Hepatocyte (in vitro differentiated cells): ENCODE measurements around the gene DBF4. TPM values are rescaled to one million over a fixed set of nuclear protein-coding genes. Genes with fewer than 3 reads are reported as not detected.

ENCODE experiments used
- DNase-seq: peaks from one replicate; pipeline ENCODE4 v3.0.0-alpha.2; 2016; ENCODE audit warnings: low spot score
- H2AFZ ChIP-seq: fragments of 200-600 bp; sonication (generic); 2 replicates; pipeline ENCODE4 v1.6.0; 2016; ENCODE audit warnings: antibody characterized with exemption, mild to moderate bottlenecking
- H3K27ac ChIP-seq: fragments of 200-600 bp; sonication (generic); 2 replicates; pipeline ENCODE4 v1.5.1; 2016; ENCODE audit warnings: mild to moderate bottlenecking
- H3K27me3 ChIP-seq: fragments of 200-600 bp; sonication (generic); 2 replicates; pipeline ENCODE4 v1.6.1; 2016
- H3K36me3 ChIP-seq: fragments of 200-600 bp; sonication (generic); replicated peaks from 2 replicates; pipeline ENCODE4 v1.5.1; 2016; ENCODE audit warnings: low read depth; ENCODE audit not compliant: insufficient read depth
- H3K4me1 ChIP-seq: fragments of 200-600 bp; sonication (generic); 2 replicates; pipeline ENCODE4 v1.5.1; 2016; ENCODE audit warnings: mild to moderate bottlenecking, moderate library complexity; ENCODE audit not compliant: insufficient read depth
- H3K4me2 ChIP-seq: fragments of 200-600 bp; sonication (generic); 2 replicates; pipeline ENCODE4 v1.6.0; 2016
- H3K4me3 ChIP-seq: fragments of 200-600 bp; sonication (generic); 2 replicates; pipeline ENCODE4 v1.5.1; 2016; ENCODE audit warnings: mild to moderate bottlenecking
- H3K79me2 ChIP-seq: fragments of 200-600 bp; sonication (generic); 2 replicates; pipeline ENCODE4 v1.6.0; 2017; ENCODE audit warnings: mild to moderate bottlenecking
- H3K9me2 ChIP-seq: fragments of 200-600 bp; sonication (generic); replicated peaks from 2 replicates; pipeline ENCODE4 v1.6.0; 2017; ENCODE audit warnings: mild to moderate bottlenecking; ENCODE audit not compliant: insufficient read depth
- H3K9me3 ChIP-seq: fragments of 200-600 bp; sonication (generic); 2 replicates; pipeline ENCODE4 v1.5.1; 2016; ENCODE audit warnings: low read depth, mild to moderate bottlenecking
- H4K20me1 ChIP-seq: fragments of 200-600 bp; sonication (generic); 2 replicates; pipeline ENCODE4 v1.6.0; 2016; ENCODE audit warnings: mild to moderate bottlenecking; ENCODE audit not compliant: insufficient read depth, poor library complexity, severe bottlenecking
- CTCF ChIP-seq: fragments of 200-600 bp; sonication (generic); IDR thresholded peaks from 2 replicates; pipeline ENCODE4 v1.5.1; 2016; ENCODE audit warnings: antibody characterized with exemption, mild to moderate bottlenecking; ENCODE audit not compliant: poor library complexity
- EZH2 ChIP-seq: fragments of 200-600 bp; sonication (generic); IDR thresholded peaks from 2 replicates; pipeline ENCODE4 v1.6.1; 2016; ENCODE audit warnings: antibody characterized with exemption, mild to moderate bottlenecking, borderline replicate concordance
- EZH2phosphoT487 ChIP-seq: fragments of 200-600 bp; sonication (generic); IDR thresholded peaks from one replicate; pipeline ENCODE4 v1.6.1; 2018; ENCODE audit warnings: antibody characterized with exemption, mild to moderate bottlenecking, low read depth, moderate library complexity; ENCODE audit not compliant: unreplicated experiment, severe bottlenecking
- polyA plus RNA-seq: library from polyadenylated mRNA; unstranded; fragments of >200 nt; fragmentation: Nextera tagmentation; extraction: Ambion mirVana; gene quantifications from 2 replicates; pipeline ENCODE4 v1.2.1, GENCODE V29; 2016
- total RNA-seq: library from RNA; depleted of rRNA; stranded (reverse); fragments of >200 nt; gene quantifications from 2 replicates; pipeline ENCODE4 v1.2.3, GENCODE V29; 2014

Gene DBF4
- total and polyA plus RNA-seq, 2 experiments from 2014 or later, result 6.7 to 21.1 TPM

GRCh38 chr7:87948371-87948770, 72.1 kb downstream of the DBF4 start:
- no peak for DNase-seq
- Histone ChIP-seq H3K27ac (no peak overlapping the region), H3K4me1 (no peaks in the 10 kb centered on the region), H3K4me3 (no peak overlapping the region), H3K79me2 (no peaks in the 10 kb centered on the region), H4K20me1 (no peaks in the 10 kb centered on the region), H3K9me3 (no peaks in the 10 kb centered on the region), H2AFZ (no peak overlapping the region), H3K9me2 (no peaks in the 10 kb centered on the region), H3K27me3 (no peaks in the 10 kb centered on the region), H3K4me2 (no peak overlapping the region), H3K36me3 (no peaks in the 10 kb centered on the region)
- TF ChIP-seq EZH2 (no peak), CTCF (no peak), EZH2phosphoT487 (no peak)

Other genes with a start within 250 kb of the DBF4 start
- gene RUNDC3B, start 248.1 kb upstream of the DBF4 start, total RNA-seq, result 0.53 and 1.1 TPM in 2 replicates
- 0.22 TPM in 1 of 2 replicates, not detected in the other for gene RUNDC3B, start 248.1 kb upstream of the DBF4 start, polyA plus RNA-seq
- 21.6 and 58.3 TPM in 2 replicates for gene SLC25A40, start 133 bp upstream of the DBF4 start, total RNA-seq
- gene SLC25A40, start 133 bp upstream of the DBF4 start, polyA plus RNA-seq, result 7.4 and 10.8 TPM in 2 replicates
- 9.8 and 10.3 TPM in 2 replicates for gene ADAM22, start 57.8 kb downstream of the DBF4 start, total RNA-seq
- gene ADAM22, start 57.8 kb downstream of the DBF4 start, polyA plus RNA-seq, result 1.6 and 3.4 TPM in 2 replicates